ENCODE data around the gene FNIP2. TPM values are rescaled to one million over a fixed set of nuclear protein-coding genes. Genes with fewer than 3 reads are reported as not detected.

Gene FNIP2
- polyA plus RNA-seq, 1 donor = 12.2 TPM

DNA sequence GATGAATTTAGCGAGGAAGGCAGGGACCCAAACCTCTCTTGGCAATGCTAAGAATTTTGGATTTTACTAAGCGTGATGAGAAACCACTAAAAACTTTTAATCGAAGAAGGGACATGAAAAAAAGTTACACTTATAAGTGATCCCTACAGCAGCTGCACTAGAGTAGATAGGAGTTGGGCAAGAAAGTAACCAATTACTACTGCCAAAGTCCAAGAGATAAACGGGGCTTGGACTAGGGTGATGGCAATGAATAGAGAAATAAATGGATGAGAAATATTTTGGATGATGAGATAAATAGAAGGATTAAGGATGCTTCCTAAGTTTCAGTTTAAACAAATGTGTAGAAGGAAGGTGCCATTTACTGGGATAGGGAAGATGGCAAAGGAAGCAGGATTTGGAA lies 6.3 kb upstream of the FNIP2 start:
- DNase-seq (ENCODE audit: low read depth) = no peak

DNA sequence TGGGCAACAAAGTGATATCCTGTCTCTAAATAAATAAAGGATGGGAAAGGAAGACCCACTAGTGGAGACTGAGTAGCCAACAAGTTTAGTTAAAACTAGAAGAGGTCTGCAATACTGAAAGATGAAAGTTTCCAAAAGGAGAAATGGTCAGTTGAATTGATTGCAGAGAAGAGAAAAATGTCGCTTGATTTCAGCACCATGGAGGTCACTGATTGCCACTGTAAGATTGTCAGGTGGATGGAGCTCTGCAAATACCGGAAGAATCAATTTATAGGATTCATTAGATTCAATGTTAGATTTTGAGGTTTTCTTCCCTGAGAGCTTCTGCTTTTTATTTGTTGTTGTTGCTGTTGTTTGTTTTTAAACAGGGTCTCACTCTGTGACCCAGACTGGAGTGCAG lies 5.4 kb upstream of the FNIP2 start:
- DNase-seq (ENCODE audit: low read depth) = no peak

DNA sequence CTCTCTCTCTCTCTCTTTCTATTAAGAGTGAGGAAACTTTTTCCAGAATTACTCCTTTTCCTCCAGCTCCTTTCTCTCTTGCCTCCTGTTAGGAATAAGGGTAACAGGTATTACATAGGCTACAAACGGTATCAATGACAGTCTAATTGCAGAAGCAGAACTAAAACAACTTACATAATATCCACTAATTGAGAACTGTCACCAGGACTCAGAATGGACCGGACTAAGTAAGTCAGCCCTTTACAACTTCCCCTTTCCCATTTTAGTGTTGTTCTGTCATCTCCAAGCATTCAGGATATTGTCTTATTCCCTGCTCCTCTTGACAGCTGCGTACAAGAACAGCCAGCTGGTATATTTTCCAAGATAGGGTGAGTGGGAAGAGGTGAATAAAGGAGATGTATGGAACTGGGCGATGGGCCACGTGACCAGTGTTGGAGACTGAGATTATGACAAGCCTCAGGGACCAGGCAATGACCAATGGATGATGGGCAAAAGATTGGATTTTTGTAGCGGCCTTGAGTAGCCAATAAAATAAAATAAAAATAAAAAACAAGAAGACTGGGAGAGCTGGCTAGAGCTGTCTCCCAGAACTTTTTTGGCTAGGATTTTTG lies 2.3 kb upstream of the FNIP2 start:
- DNase-seq (ENCODE audit: low read depth) = no peak

DNA sequence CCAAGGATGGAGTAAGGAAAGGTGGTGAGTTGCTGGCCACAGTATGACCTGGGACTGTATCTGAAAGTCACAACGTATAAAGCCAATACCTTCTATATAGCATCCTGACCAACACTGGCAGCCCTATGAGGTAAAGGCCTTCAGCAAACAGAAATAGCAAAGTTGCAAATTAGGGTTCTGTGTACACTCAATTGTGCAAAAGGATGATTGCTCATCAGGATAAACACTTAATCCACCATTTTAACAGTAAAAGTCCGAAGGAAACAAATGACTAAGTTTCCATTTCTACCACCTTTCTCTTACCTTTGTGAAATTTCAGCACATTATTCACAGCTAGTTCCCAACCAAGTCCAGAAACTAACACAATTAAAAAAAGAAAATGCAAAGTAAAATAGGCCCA lies 1.4 kb upstream of the FNIP2 start:
- DNase-seq (ENCODE audit: low read depth) = no peak

DNA sequence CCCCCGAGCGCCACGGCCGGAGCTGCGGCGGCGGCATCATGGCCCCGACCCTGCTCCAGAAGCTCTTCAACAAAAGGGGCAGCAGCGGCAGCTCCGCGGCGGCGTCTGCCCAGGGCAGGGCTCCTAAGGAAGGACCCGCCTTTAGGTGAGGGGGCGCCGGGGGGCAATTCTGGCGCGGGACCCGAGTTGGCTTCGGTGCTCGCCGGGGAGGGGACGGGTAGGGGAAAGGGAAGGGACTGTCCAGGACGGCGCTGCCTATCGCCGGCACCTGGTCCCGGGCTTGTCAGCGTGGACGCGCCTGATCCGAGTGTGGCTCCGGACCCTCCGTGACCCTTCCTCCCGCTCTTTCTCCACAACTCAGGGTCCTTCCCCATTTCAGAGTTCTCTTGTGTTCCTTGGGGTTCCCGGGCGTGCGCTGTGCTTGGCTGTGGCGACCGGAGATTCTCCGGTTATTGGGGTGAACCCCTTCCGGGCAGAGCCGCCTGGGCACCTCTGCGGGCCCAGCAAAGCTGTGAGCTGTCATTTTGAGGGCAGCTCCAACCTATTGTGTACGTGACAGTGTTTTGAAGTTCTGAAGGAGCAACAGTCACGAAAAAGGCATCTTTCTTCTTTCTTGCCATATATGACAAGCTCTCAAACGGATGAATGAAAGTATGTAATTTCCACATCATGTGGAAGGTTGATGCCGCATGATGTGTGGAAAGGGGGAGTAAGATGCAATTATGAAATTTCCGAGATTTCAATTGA lies 522 bp downstream of the FNIP2 start:
- DNase-seq (ENCODE audit: low read depth) = no peak

DNA sequence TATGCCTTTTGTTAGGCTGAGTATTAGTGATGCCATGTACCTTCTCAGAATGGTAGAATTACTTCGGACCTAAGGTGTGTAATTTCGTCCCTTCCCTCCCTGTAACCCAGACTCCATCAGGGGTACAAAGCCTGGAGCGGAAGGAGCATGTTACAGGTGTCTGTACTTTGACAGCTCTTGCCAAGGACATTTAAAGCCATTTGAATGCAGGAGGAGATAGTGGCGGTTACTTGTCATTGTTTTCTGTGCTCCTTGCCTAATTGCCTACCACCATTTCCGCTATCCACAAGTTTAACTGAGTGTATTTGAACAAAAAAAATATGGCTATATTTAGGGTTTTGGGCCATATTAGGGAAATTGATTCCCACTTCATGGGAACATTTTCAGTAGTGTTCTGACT lies 1.8 kb downstream of the FNIP2 start:
- no peak for DNase-seq (ENCODE audit: low read depth)

DNA sequence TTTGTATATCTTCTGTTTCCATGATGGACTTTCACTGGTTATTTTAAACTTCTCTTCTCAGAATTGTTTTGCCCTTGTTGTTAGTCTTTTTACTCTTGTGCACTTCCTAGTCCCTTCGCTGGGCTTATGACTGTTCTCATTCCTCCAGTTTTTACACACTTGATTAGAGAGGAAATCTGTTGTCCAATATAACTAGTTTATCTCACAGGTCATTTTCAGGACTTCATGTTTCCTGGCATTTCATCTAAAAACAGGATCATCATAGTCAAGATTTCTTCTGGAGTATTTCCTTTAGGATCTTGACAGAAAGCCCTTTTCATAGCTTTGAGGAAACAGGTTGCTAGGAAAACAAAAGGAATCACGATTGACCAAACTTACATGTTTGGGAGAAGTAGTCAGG lies 3.0 kb downstream of the FNIP2 start:
- no peak for DNase-seq (ENCODE audit: low read depth)

DNA sequence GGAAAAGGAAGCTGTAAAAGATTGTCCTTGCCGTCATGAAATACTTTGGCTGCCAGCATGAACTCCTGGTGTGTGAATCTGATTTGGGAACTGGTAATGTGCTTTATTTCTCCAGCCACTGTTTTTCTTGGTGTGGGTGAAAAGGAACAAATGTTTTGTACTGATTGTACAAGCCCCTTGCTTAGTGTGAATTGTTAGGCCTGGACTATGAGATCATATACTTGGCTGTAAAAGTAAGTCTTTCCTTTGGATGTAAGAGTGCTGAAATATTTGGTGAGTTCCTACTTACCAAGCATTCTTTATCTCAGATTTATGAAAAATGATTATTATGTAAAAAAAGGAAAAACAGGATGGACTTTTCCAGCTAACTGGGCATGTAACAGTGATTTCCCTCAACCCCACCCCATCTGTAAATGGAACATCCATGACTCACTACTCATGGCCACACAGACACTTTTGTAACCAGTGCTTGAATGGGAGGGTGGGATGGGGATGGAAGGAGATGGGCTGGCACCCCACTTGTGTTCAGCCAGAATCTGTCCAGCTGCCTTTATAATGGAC lies 6.3 kb downstream of the FNIP2 start:
- no peak for DNase-seq (ENCODE audit: low read depth)

DNA sequence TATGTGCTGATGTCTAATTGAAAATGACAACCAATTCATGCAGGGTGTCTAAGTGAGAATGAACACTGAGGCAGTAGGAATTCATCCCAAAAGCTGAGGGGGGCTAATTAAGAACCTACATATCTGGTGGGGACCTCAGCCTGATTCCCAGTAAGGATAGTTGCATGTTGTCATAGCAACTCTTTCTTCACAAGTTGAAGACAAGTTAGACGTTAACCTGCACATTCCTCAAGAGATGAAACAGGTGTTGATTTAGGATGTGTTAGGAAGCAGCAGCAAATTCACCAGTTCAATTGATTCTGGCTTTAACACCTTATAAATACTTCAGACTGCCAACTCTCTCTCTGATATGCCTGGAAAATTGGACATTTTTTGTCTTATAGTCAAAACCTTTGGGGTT lies 7.3 kb downstream of the FNIP2 start:
- no peak for DNase-seq (ENCODE audit: low read depth)

DNA sequence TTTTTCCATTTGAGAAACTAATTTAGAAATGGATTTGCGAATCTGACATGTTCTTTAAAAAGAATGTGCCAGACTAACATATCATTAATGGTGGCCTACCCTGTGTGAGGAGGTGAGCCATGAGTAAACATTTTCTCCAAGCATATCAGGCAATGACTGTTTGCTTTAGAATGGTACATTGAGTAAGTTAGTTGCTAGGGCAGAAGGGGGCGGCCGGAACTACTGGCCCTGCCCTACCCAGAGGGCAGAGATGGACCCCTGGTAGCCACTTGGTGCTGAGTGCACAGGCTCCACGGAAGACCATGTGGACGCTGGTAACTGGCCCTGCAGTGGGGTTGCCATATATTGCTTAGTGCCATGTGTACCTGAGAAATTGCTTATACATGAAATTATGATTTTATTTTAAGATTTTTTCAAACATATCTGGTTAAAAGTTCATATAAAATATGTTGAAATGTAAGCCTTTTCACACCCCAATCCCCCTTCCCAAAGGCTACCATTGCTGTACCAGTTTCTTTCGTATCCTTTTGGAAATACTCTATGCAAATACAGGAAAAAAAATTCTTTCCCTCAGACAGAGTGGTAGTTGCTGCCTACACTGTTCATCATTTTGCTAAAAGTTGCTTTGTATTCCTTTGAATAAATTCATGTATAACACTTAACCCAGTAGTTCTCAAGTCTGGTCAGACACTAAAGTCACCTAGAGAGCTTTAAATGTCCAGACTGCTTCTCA lies 8.8 kb downstream of the FNIP2 start:
- DNase-seq (ENCODE audit: low read depth) = no peak

DNA sequence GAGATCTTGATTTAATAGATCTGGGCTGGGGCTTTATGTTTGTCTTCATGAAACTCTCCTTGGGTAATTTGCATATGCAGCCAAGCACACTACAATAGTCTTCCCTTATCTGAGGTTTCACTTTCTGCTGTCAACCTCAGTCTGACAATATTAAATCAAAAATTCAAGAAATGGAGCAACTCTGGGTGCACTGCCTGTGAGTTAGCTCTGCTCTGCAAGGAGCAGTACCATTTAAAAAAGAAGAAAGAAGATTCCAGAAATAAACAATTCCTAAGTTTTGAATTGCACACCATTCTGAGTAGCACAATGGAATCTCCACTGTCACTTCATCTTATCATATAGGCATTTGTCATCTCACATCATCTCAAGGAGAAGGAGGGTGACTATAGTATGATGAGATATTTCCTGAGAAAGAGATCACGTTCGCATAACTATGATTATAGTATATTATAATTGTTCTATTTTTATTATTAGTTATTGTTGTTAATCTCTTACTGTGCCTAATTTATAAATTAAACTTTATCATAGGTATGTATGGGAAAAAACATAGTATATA lies 9.4 kb downstream of the FNIP2 start:
- DNase-seq (ENCODE audit: low read depth) = no peak

DNA sequence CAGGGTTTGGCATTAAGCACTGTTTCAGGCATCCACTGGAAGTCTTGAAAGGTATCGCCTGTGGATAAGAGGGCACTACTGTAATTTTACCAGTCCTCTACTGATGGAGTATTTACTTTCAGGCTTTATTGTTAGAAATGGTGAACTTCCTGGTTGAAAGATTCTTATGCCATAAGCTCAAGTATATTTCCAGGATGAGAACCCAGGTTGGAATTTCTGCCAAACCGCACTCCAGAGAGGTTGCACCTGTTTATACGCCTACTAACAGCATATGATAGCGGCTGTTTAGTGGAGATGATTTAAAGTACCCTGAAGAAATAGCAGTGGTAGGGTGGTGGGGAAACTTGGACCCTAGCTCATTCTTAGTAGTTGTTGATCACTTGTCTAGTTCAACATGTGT lies 9.9 kb downstream of the FNIP2 start:
- no peak for DNase-seq (ENCODE audit: low read depth)

DNA sequence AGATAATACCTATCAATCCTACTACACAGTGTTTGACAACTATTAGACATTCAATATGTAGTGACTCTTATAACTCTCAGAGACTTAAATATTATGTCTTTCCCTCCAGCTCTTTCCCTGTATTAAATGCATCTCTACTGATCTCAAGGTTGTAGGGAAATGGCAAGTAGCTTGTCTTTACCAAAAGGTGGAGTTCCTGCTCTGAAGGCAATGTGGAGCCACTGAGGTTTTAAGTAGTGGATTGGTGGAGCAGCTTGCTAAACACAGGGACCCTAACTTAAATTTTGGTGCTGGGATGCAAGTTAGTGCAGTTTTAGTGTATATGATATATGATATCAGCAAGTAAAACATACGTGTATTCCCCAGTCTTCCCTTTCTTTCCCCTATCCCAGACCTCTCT lies 13.1 kb downstream of the FNIP2 start:
- DNase-seq (ENCODE audit: low read depth) = no peak

DNA sequence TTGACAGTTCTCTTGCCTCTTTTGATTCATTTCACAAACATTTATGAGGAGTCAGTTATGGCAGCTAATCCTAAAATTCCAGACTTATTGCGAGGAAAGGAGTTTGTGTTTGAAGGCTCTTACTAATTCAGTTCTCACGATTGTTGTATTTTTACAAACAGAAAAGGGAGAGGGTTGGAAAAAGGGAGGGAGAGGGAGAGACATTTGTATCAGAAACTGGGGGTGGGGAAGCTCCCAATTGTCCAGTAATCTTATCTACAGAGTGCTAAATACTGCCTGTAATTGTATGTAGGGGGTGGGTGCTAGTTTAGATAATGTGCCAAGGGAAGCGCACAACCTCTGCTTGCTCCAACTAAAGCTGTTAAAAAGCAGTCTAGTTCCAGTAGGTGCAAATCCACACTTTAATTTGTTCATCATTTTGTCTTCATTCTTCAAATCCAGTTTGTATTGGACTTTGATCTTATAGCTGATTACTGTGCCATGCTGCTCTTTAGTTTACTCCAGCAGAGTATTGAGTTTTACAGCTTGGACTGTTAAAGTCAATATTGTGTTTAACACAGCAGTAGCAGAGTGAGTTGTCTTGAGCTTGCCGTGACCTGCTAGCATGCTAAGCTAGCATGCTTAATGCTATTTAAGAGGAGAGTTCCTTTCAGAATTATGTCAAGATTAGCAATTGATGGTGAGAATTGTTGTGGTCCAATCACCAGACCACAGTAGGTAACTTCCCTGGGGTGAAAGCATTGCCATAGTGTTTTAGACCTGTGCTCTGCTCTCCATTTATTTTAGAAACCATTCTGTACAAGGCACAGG lies 13.9 kb downstream of the FNIP2 start:
- no peak for DNase-seq (ENCODE audit: low read depth)

DNA sequence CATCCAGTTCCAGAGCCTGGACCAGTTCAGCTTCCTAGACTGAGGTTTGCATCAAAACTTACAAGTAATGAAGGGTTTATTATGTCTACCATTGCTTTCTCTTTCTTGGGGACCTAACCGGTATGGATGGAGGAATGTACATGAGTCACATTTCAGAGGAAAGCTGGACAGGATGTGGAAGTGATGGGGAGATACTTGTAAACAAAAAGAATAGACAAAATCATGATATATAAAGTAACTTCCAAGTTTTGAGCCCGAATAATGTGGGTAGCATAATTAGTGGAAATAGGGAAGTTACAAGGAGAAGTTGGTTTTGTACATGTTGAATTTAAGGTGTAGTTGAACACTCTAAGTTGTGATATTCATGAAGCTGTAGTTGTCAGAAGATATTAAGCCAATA lies 15.0 kb downstream of the FNIP2 start:
- DNase-seq (ENCODE audit: low read depth) = no peak

DNA sequence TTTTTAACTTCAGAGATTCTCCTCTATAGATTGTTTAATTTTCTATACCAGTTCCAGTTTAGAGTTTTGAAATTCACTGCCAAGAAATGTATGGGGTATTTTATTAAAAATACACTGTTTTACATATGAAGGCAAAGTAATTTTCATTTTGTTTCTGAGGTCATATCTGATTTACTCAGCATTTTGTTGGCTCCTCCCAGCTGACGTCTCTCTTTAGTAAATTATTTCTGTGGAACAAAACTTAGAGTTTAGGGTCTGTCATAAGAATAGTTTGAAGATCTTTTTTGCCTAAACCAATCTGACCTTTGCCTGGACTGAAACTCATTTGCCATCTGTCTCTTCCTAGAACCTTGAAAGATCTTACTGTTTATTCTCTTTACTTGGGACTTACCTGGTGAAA lies 16.9 kb downstream of the FNIP2 start:
- no peak for DNase-seq (ENCODE audit: low read depth)

DNA sequence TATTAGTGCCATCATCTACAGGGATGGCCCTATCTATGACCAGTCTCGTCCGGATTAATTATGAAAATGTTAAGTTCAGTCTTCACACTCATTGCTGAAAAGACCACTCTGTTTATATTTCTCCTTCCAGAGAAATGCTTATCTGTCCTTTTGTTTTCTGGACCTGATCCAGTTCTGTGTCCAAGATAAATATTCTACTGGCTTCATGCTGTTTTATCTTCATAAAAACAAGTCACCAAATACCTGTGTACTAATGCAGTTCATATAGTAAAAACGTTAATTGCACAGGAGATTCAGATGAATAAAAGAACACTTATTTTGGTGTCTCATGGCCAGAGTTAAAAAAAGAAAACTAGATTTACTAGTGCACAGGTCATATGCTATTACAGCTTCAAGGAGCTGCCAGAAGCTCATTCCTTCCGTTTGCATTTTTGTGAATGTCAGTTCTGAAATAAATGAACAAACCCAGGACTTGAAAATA lies 17.3 kb downstream of the FNIP2 start:
- no peak for DNase-seq (ENCODE audit: low read depth)

DNA sequence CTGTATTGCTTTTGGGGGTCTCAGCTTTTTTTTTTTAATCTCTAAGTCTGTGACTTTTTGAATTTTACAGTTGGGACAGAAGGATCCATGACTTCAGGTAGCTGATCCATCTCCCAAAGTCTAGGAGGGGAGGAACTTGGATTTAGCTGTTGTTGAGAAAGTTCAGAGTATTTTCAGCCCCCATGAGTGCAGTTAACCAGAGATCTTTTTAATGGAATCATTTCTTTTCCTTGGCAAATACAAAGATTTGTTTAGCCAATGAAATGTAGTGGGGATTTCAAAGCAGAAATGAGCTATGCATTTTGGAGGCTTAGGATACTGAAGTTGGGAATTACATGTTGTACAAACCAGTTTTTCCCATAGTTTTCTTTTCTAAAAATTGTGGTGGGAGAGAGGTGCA lies 18.1 kb downstream of the FNIP2 start:
- no peak for DNase-seq (ENCODE audit: low read depth)

DNA sequence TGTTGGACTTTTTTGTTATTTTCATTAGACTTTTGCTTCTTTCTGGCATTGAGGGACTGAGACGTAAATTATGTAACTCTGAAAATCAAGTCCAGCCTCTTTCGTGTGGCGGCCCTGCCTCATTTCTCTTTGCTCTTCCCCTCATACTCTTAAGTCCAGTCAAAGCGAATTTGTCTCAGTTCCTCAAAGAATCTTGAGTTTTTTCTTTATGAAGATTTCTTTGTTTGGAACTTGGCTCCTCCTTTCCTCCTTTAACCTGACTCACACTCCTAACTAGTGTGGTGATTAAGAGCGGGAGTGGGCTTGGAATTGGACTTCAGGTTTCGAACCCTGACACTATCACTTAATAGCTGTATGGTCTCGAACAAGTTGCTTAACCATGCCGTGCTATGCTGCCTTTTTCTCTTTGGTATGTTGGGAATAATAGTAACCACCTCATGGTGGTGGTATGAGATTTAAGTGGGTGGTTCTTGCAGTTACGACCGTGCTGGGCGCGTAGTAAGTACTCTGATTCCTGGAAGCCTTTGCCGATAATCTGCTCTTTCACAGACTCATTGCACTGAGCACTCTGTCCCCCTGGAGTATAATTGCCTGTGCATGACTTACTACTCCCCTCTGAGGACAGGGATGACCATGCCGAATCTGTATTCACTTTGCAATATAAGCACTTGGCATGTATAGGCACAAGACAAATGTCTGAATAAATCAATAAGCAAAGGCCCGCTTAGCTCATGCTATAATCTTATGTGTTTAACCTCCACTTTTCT lies 19.1 kb downstream of the FNIP2 start:
- no peak for DNase-seq (ENCODE audit: low read depth)

DNA sequence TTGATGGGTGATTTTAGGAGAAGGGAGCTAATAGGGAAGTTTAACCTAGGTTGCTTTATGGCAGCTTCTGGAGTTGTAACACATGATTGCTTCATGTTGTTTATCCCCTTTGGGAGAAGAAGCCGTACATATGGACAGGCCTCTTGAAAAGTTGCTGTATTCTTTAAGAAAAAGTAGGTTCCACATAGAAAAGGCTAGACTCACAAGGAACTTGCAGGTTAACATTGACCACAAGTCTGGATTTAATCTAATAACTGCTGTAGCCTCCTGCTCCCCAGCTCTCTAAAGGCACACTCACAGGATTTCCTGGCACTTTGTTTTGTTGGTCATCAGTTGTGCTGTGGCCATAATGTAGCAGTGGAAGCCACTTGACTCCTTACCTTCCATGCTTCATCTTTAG lies 19.7 kb downstream of the FNIP2 start:
- no peak for DNase-seq (ENCODE audit: low read depth)

DNA sequence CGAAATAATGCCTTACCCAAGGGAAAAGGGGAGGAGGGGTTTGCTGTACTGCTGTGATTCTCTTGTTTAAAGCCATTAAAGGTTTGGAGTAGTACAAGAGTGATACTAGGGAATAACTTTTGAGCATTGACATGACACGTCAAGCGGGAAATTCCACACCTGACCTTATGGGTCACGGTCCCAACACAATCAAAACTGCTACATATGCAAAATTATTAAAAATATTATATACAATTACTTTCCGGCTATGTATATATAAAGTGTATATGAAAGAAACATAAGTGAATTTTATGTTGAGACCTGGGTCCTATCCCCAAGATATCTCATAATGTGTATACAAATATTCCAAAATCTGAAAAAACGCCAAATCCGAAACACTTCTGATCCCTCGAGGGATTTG lies 21.0 kb downstream of the FNIP2 start:
- no peak for DNase-seq (ENCODE audit: low read depth)

All from forelimb muscle (tissue), 1 donor.